Stimulated activated naive CD8-positive, alpha-beta T cell treated with anti-CD3 and anti-CD28 coated beads, Interleukin-15, amount 100 ng/mL, for 72 hours (primary cell): Measurements from ENCODE around the gene MYL12B.
A peak's percentile ranks its signal among the peaks of the same experiment; 100 is the strongest.
"Not testable (repeated sequence)": the region's sequence is repeated elsewhere in the genome, so short reads cannot be mapped to it uniquely, and the experiment has no call there.

Source experiments
- ATAC-seq: fragments of 150-1000 bp; cut with Tn5 transposase; 2 replicates; pipeline ENCODE4 v1.10.0; 2021; ENCODE audit warnings: mild to moderate bottlenecking, moderate library complexity
- DNase-seq, 2 donors: peaks; one replicate each; pipeline ENCODE4 v3.0.0; 2021 to 2022
- H3K27ac Mint-ChIP-seq, 2 donors: one replicate each; pipeline ENCODE4 v1.8.0; 2022; ENCODE audit warnings: mild to moderate bottlenecking in 2 of 2, mixed read lengths in 2 of 2, moderate library complexity in 2 of 2
- H3K27me3 Mint-ChIP-seq: one replicate; pipeline ENCODE4 v1.8.0; 2022; ENCODE audit warnings: mixed read lengths
- H3K4me1 Mint-ChIP-seq: one replicate; pipeline ENCODE4 v1.8.0; 2022; ENCODE audit warnings: mild to moderate bottlenecking, mixed read lengths
- H3K4me3 Mint-ChIP-seq, 2 donors: one replicate each; pipeline ENCODE4 v1.8.0; 2022; ENCODE audit warnings: mild to moderate bottlenecking in 2 of 2, mixed read lengths in 2 of 2, moderate library complexity in 1 of 2
- H3K9me3 Mint-ChIP-seq, 2 donors: one replicate each; pipeline ENCODE4 v1.8.0; 2022; ENCODE audit warnings: mixed read lengths in 2 of 2

MYL12B gene

GRCh38 chr18:3261373-3262233 is at the start of gene MYL12B:
TSS of gene MYL12B (plus strand) at chr18:3262133. CDS start at chr18:3272899, 10,766 bp downstream.
- H3K4me1 Mint-ChIP-seq = peaks cover 80% of the 10 kb centered on the region
- H3K4me3 Mint-ChIP-seq = peak within 1 kb of the TSS; percentile 83 to 93
- DNase-seq (peak; percentile 79 to 81), ATAC-seq (peak; percentile 84)
- H3K27ac Mint-ChIP-seq = peak within 1 kb of the TSS; percentile 99
- H3K27me3 Mint-ChIP-seq = no peaks in the 10 kb centered on the region
- H3K9me3 Mint-ChIP-seq = no peaks in the 10 kb centered on the region

GRCh38 chr18:3212657-3213056 is 49.3 kb upstream of the MYL12B start:
- ATAC-seq (no peak), DNase-seq (no peak)
- Mint-ChIP-seq H3K4me1 (peaks cover 21% of the 10 kb centered on the region), H3K4me3 (no peak overlapping the region), H3K9me3 (no peaks in the 10 kb centered on the region), H3K27ac (peak overlapping the region in 1 of 2 donors; percentile 44), H3K27me3 (no peaks in the 10 kb centered on the region)

GRCh38 chr18:3213300-3214059 is 48.5 kb upstream of the MYL12B start:
- Mint-ChIP-seq H3K9me3 (no peaks in the 10 kb centered on the region), H3K27ac (peak overlapping the region; percentile 44 to 49), H3K4me3 (peak overlapping the region in 1 of 2 donors; percentile 13), H3K27me3 (no peaks in the 10 kb centered on the region), H3K4me1 (peaks cover 21% of the 10 kb centered on the region)
- ATAC-seq (peak; percentile 66), DNase-seq (no peak)

- Mint-ChIP-seq H3K4me1 (peaks cover 12% of the 10 kb centered on the region), H3K9me3 (no peaks in the 10 kb centered on the region), H3K27me3 (no peaks in the 10 kb centered on the region), H3K4me3 (no peak overlapping the region), H3K27ac (no peak overlapping the region)
- ATAC-seq = no peak
- DNase-seq = no peak
Observed at GRCh38 chr18:3214855-3215637, 46.9 kb upstream of the MYL12B start.

- Mint-ChIP-seq H3K27ac (no peak overlapping the region), H3K9me3 (no peaks in the 10 kb centered on the region), H3K4me3 (no peak overlapping the region), H3K27me3 (no peaks in the 10 kb centered on the region), H3K4me1 (peaks cover 5% of the 10 kb centered on the region)
- ATAC-seq = no peak
- DNase-seq = no peak
Observed at GRCh38 chr18:3216987-3217386, 44.9 kb upstream of the MYL12B start.

GRCh38 chr18:3217948-3218647 is 43.8 kb upstream of the MYL12B start:
- no peaks in the 10 kb centered on the region for H3K9me3 Mint-ChIP-seq
- no peaks in the 10 kb centered on the region for H3K27me3 Mint-ChIP-seq

GRCh38 chr18:3218819-3219218 is 43.1 kb upstream of the MYL12B start:
- Mint-ChIP-seq H3K9me3 (no peaks in the 10 kb centered on the region), H3K27me3 (no peaks in the 10 kb centered on the region), H3K4me1 (no peaks in the 10 kb centered on the region), H3K27ac (no peak overlapping the region), H3K4me3 (no peak overlapping the region)
- no peak for DNase-seq
- ATAC-seq = no peak

More at GRCh38 chr18:3217948-3218647, 43.8 kb upstream of the MYL12B start:
- Mint-ChIP-seq H3K4me3 (no peak overlapping the region), H3K4me1 (peaks cover 4% of the 10 kb centered on the region), H3K27ac (no peak overlapping the region)
- ATAC-seq = no peak
- no peak for DNase-seq

GRCh38 chr18:3219241-3219630 is 42.7 kb upstream of the MYL12B start:
- no peaks in the 10 kb centered on the region for H3K9me3 Mint-ChIP-seq
- no peaks in the 10 kb centered on the region for H3K4me1 Mint-ChIP-seq
- ATAC-seq (no peak), DNase-seq (no peak)
- H3K27me3 Mint-ChIP-seq = no peaks in the 10 kb centered on the region
- H3K27ac Mint-ChIP-seq = no peak overlapping the region
- no peak overlapping the region for H3K4me3 Mint-ChIP-seq

- Mint-ChIP-seq H3K27me3 (no peaks in the 10 kb centered on the region), H3K27ac (no peak within 1 kb of the TSS), H3K9me3 (no peaks in the 10 kb centered on the region), H3K4me1 (no peaks in the 10 kb centered on the region), H3K4me3 (no peak within 1 kb of the TSS)
- ATAC-seq = no peak
- no peak for DNase-seq
Observed at GRCh38 chr18:3219631-3220335, 42.1 kb upstream of the MYL12B start, which contains the start of gene MYOM1. TSS of gene MYOM1 (minus strand) at chr18:3219968. CDS start at chr18:3215223, 4,745 bp downstream.

GRCh38 chr18:3220868-3221267 is 41.1 kb upstream of the MYL12B start:
- H3K4me1 Mint-ChIP-seq, H3K27ac Mint-ChIP-seq, H3K27me3 Mint-ChIP-seq, H3K4me3 Mint-ChIP-seq, H3K9me3 Mint-ChIP-seq, ATAC-seq, DNase-seq: not testable (repeated sequence)

- ATAC-seq = no peak
- no peaks in the 10 kb centered on the region for H3K9me3 Mint-ChIP-seq
- no peaks in the 10 kb centered on the region for H3K27me3 Mint-ChIP-seq
- H3K4me1 Mint-ChIP-seq = no peaks in the 10 kb centered on the region
- DNase-seq = no peak
- H3K4me3 Mint-ChIP-seq = no peak overlapping the region
- no peak overlapping the region for H3K27ac Mint-ChIP-seq
Observed at GRCh38 chr18:3221496-3221895, 40.4 kb upstream of the MYL12B start.

GRCh38 chr18:3223356-3223755 is 38.6 kb upstream of the MYL12B start:
- H3K27me3 Mint-ChIP-seq = no peaks in the 10 kb centered on the region
- DNase-seq (no peak), ATAC-seq (no peak)
- H3K4me1 Mint-ChIP-seq = no peaks in the 10 kb centered on the region
- peak overlapping the region in 1 of 2 donors; percentile 50 for H3K27ac Mint-ChIP-seq
- no peak overlapping the region for H3K4me3 Mint-ChIP-seq
- H3K9me3 Mint-ChIP-seq = no peaks in the 10 kb centered on the region

GRCh38 chr18:3224223-3224622 is 37.7 kb upstream of the MYL12B start:
- H3K4me3 Mint-ChIP-seq = no peak overlapping the region
- H3K27me3 Mint-ChIP-seq = no peaks in the 10 kb centered on the region
- peak overlapping the region in 1 of 2 donors; percentile 43 for H3K27ac Mint-ChIP-seq
- H3K9me3 Mint-ChIP-seq = no peaks in the 10 kb centered on the region
- H3K4me1 Mint-ChIP-seq = no peaks in the 10 kb centered on the region
- ATAC-seq (no peak), DNase-seq (no peak)

GRCh38 chr18:3225588-3225987 is 36.3 kb upstream of the MYL12B start:
- ATAC-seq = no peak
- Mint-ChIP-seq H3K4me3 (no peak overlapping the region), H3K27ac (no peak overlapping the region), H3K4me1 (peaks cover 1% of the 10 kb centered on the region), H3K27me3 (no peaks in the 10 kb centered on the region), H3K9me3 (no peaks in the 10 kb centered on the region)
- DNase-seq = no peak
